HEK293T (cell line): ENCODE data around the gene DCHS2.

Experiments
- FOXM1 ChIP-seq: fragments of 450-650 bp; IDR thresholded peaks from 2 replicates; pipeline ENCODE4 v1.6.1; 2017; ENCODE audit warnings: mild to moderate bottlenecking, borderline replicate concordance
- LEF1 ChIP-seq: fragments of 450-650 bp; IDR thresholded peaks from 2 replicates; pipeline ENCODE4 v1.6.1; 2017; ENCODE audit warnings: mild to moderate bottlenecking, borderline replicate concordance
- SP1 ChIP-seq: fragments of 450-650 bp; IDR thresholded peaks from 2 replicates; pipeline ENCODE4 v1.6.1; 2017
- SUZ12 ChIP-seq: fragments of 450-650 bp; IDR thresholded peaks from 2 replicates; pipeline ENCODE4 v1.6.1; 2016; ENCODE audit warnings: mild to moderate bottlenecking
- TF ChIP-seq, protein P1 (sequence below): fragments of 450-650 bp; IDR thresholded peaks from 2 replicates; pipeline ENCODE4 v1.6.1; 2016

DNA sequence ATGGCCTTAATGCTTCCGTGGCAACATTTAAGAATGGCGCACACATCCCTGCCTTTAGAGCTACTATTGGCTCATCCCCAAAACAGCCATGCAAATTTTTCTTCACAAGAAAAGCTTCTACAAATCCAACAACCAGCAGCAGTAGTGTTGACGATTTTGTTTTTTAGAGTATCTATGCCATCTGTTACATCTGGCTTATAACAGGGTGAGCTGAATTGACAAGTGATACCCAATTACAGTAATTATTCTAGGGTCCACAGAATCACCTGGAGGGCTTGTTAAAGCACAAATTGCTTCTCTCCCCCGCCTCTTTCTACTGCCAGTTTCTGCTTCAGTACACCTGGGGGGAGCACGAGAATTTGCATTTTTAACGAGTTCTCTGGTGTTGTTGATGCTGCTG, 34.1 kb downstream of the DCHS2 start:
- no peak for TF ChIP-seq SUZ12
- no peak for TF ChIP-seq SP1
- TF ChIP-seq FOXM1: no peak
- TF ChIP-seq, protein P1, sequence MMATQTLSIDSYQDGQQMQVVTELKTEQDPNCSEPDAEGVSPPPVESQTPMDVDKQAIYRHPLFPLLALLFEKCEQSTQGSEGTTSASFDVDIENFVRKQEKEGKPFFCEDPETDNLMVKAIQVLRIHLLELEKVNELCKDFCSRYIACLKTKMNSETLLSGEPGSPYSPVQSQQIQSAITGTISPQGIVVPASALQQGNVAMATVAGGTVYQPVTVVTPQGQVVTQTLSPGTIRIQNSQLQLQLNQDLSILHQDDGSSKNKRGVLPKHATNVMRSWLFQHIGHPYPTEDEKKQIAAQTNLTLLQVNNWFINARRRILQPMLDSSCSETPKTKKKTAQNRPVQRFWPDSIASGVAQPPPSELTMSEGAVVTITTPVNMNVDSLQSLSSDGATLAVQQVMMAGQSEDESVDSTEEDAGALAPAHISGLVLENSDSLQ: no peak
- TF ChIP-seq LEF1: no peak
